K562 (cell line): ENCODE results near the gene KLC1. TPM values are rescaled to one million over a fixed set of nuclear protein-coding genes. Genes with fewer than 3 reads are reported as not detected.

Experiments
- ATAC-seq: fragments of 200-7000 bp; cut with Tn5 transposase; 3 replicates; pipeline ENCODE4 v1.9.1; 2020; ENCODE audit warnings: moderate library complexity
- BruUV-seq: library from RNA; stranded (reverse); fragments of 400-500 nt; replicated peaks from 2 replicates; lab custom pipeline; 2021; lab: Mats Ljungman, UMichigan
- CTCF ChIA-PET: fragments of 300-600 bp; formaldehyde crosslinking; extraction: SDS; loops from one replicate; lab custom pipeline; 2021; ENCODE audit warnings: low intra/inter-chr PET ratio; lab: Yijun Ruan, JAX
- POLR2A ChIA-PET: fragments of 300-600, 350-650 bp; sonication (Branson Sonifier 250); formaldehyde crosslinking; extraction: SDS; loops from one replicate; lab custom pipeline; 2021; ENCODE audit warnings: antibody characterized with exemption, inconsistent platforms; lab: Yijun Ruan, JAX
- DNase-seq, 4 experiments: peaks; one replicate each; pipeline versions ENCODE4 v3.0.0 to v3.0.0-alpha.2; 2011 to 2018; ENCODE audit warnings: low spot score in 3 of 4, mixed read lengths in 3 of 4; ENCODE audit errors: extremely low read depth in 1 of 4
- FAIRE-seq: peaks from 2 replicates; lab custom pipeline; 2011; peaks lifted over from hg19 to GRCh38; lab: Jason Lieb, UNC
- H2AFZ ChIP-seq: 2 replicates; pipeline ENCODE4 v1.6.0; 2011; ENCODE audit warnings: low read depth, low read length, control low read depth, inconsistent platforms
- H3K27ac ChIP-seq: fragments of 200-600 bp; 3 replicates; pipeline ENCODE4 v1.8.0; 2011; ENCODE audit warnings: low read depth, mild to moderate bottlenecking, control low read depth, inconsistent platforms, low read length, moderate library complexity, mixed read lengths; ENCODE audit errors: extremely low read depth
- H3K27me3 ChIP-seq, 2 experiments: fragments of 300-600 bp in 1 of 2; 2 replicates in 1 of 2; 3 replicates in 1 of 2; pipeline versions ENCODE4 v1.6.0 to v1.8.0; 2011; ENCODE audit warnings: inconsistent platforms in 2 of 2, low read length in 2 of 2, mild to moderate bottlenecking in 1 of 2, mixed read lengths in 1 of 2, moderate library complexity in 1 of 2; ENCODE audit not compliant: control insufficient read depth in 2 of 2, insufficient read depth in 2 of 2
- H3K36me3 ChIP-seq: fragments of 300-600 bp; 3 replicates; pipeline ENCODE4 v1.8.0; 2011; ENCODE audit warnings: mild to moderate bottlenecking, low read length, inconsistent platforms; ENCODE audit not compliant: control insufficient read depth, insufficient read depth
- H3K4me1 ChIP-seq, 2 experiments: fragments of 200-600 bp in 1 of 2; replicated peaks in 1 of 2; 2 replicates in 1 of 2; 3 replicates in 1 of 2; pipeline versions ENCODE4 v1.5.1 to v1.8.0; 2011; ENCODE audit warnings: inconsistent platforms in 2 of 2, low read length in 2 of 2, mild to moderate bottlenecking in 1 of 2, mixed read lengths in 1 of 2, moderate library complexity in 1 of 2; ENCODE audit not compliant: control insufficient read depth in 2 of 2, insufficient read depth in 2 of 2
- H3K4me2 ChIP-seq: 2 replicates; pipeline ENCODE4 v1.6.1; 2011; ENCODE audit warnings: low read length, control low read depth, inconsistent platforms, mixed read lengths; ENCODE audit not compliant: insufficient read depth
- H3K4me3 ChIP-seq: fragments of 200-600 bp; sonication (generic), shearing (Covaris generic); 2 replicates; pipeline ENCODE4 v1.5.1; 2016; ENCODE audit warnings: control low read depth, inconsistent platforms
- H3K79me2 ChIP-seq: fragments of 200-600 bp; 3 replicates; pipeline ENCODE4 v1.8.0; 2011; ENCODE audit warnings: low read length, inconsistent platforms; ENCODE audit not compliant: control insufficient read depth, insufficient read depth
- H3K9ac ChIP-seq, 2 experiments: 2 replicates each; pipeline versions ENCODE4 v1.6.0 to v1.6.1; 2011; ENCODE audit warnings: low read depth in 2 of 2, low read length in 2 of 2, control low read depth in 1 of 2, inconsistent platforms in 1 of 2, mild to moderate bottlenecking in 1 of 2, mixed read lengths in 1 of 2; ENCODE audit not compliant: insufficient read depth in 1 of 2
- H3K9me1 ChIP-seq: one replicate; pipeline ENCODE4 v1.6.0; 2011; ENCODE audit warnings: inconsistent platforms, mild to moderate bottlenecking, low read length, moderate library complexity; ENCODE audit not compliant: control insufficient read depth, insufficient read depth
- H3K9me3 ChIP-seq: replicated peaks from 2 replicates; pipeline ENCODE4 v1.5.1; 2011; ENCODE audit warnings: low read depth, low read length, inconsistent platforms; ENCODE audit not compliant: control insufficient read depth, insufficient read depth
- H4K20me1 ChIP-seq: replicated peaks from 2 replicates; pipeline ENCODE4 v1.6.1; 2011; ENCODE audit warnings: low read length, inconsistent platforms, mixed read lengths; ENCODE audit not compliant: control insufficient read depth, insufficient read depth
- ARNT ChIP-seq, 2 experiments: fragments of 450-650 bp; IDR thresholded peaks; 2 replicates each; pipeline ENCODE4 v1.6.1; 2016; ENCODE audit warnings: mild to moderate bottlenecking in 1 of 2
- CREB3L1 ChIP-seq: fragments of 450-650 bp; IDR thresholded peaks from 2 replicates; pipeline ENCODE4 v1.6.1; 2014; ENCODE audit warnings: low read depth, mild to moderate bottlenecking, moderate library complexity, borderline replicate concordance
- ETV6 ChIP-seq, 3 experiments: fragments of 150-350 bp in 1 of 3; sonication (generic) in 1 of 3; formaldehyde crosslinking in 1 of 3; IDR thresholded peaks; 2 replicates each; pipeline versions ENCODE4 v1.6.1 to v1.8.0; 2014 to 2022; ENCODE audit warnings: borderline replicate concordance in 2 of 3, low read depth in 2 of 3, antibody characterized with exemption in 1 of 3, low read length in 1 of 3, mild to moderate bottlenecking in 1 of 3, missing genetic modification reagents in 1 of 3
- KLF13 ChIP-seq: fragments of 450-650 bp; IDR thresholded peaks from 2 replicates; pipeline ENCODE4 v1.6.1; 2016; ENCODE audit warnings: missing genetic modification characterization, low read depth, mild to moderate bottlenecking, missing compliant biosample characterization, moderate library complexity, borderline replicate concordance
- LCOR ChIP-seq: sonication (generic); formaldehyde crosslinking; IDR thresholded peaks from 2 replicates; pipeline ENCODE4 v1.8.0; 2022; ENCODE audit warnings: mild to moderate bottlenecking, missing genetic modification reagents
- MGA ChIP-seq: fragments of 450-650 bp; IDR thresholded peaks from 2 replicates; pipeline ENCODE4 v1.6.1; 2016; ENCODE audit warnings: mild to moderate bottlenecking, moderate library complexity
- NFYB ChIP-seq: IDR thresholded peaks from 2 replicates; pipeline ENCODE4 v1.6.1; 2011; ENCODE audit warnings: mild to moderate bottlenecking, moderate library complexity; ENCODE audit not compliant: insufficient read length; ENCODE audit errors: extremely low read depth
- PTRF ChIP-seq: fragments of 450-650 bp; IDR thresholded peaks from 2 replicates; pipeline ENCODE4 v1.6.1; 2016; ENCODE audit warnings: mild to moderate bottlenecking, missing genetic modification characterization, missing compliant biosample characterization
- PYGO2 ChIP-seq: fragments of 450-650 bp; IDR thresholded peaks from 2 replicates; pipeline ENCODE4 v1.6.1; 2016; ENCODE audit warnings: mild to moderate bottlenecking, missing genetic modification characterization, moderate library complexity, missing compliant biosample characterization
- SMARCC2 ChIP-seq: fragments of 450-650 bp; IDR thresholded peaks from 2 replicates; pipeline ENCODE4 v1.6.1; 2017; ENCODE audit warnings: antibody characterized with exemption, moderate library complexity, mild to moderate bottlenecking, low read depth
- WGBS: fragments of 100-300 bp; shearing (Covaris generic); methylation state at CpG from one replicate; pipeline ENCODE4 v1.1.6; 2016; ENCODE audit warnings: low coverage, mixed read lengths; ENCODE audit not compliant: insufficient coverage; ENCODE audit errors: missing lambda C conversion rate; 5-methylcytosine and 5-hydroxymethylcytosine counted together
- in situ Hi-C: fragments of 300-500 bp; cut with MboI; formaldehyde crosslinking; loops from 4 replicates; pipeline ENCODE4 v1.15.0; 2018; ENCODE audit warnings: inconsistent platforms, mixed read lengths
- intact Hi-C: fragments of 100-400 bp; cut with micrococcal nuclease; formaldehyde crosslinking; loops from 2 replicates; pipeline ENCODE4 v1.14.2; 2022
- polyA plus RNA-seq, 8 experiments: library from polyadenylated mRNA; depleted of rRNA in 4 of 8; stranded (reverse) in 5 of 8; unstranded in 3 of 8; fragments of >200 nt; fragmentation: Nextera tagmentation in 2 of 8; fragmentation: Illumina TruSeq in 1 of 8; extraction: Ambion mirVana in 2 of 8; extraction: Trizol in 1 of 8; gene quantifications; 2 replicates each; pipeline versions ENCODE4 v1.2.1 to v1.2.3, GENCODE V29; 2011 to 2014; ENCODE audit warnings: inconsistent platforms in 1 of 8, missing spikeins in 1 of 8
- total RNA-seq, 7 experiments: library from RNA; depleted of rRNA in 6 of 7; stranded (reverse); fragments of >200 nt in 6 of 7; fragmentation: Illumina TruSeq in 2 of 7; extraction: Trizol in 2 of 7; gene quantifications; 2 replicates each; pipeline versions ENCODE4 v1.2.1 to v1.2.3, GENCODE V29; 2011 to 2021; ENCODE audit warnings: low replicate concordance in 1 of 7

Gene KLC1
- total and polyA plus RNA-seq, 9 of the 15 experiments (the other 6 are each of a cell fraction or from before 2014, with no cell fraction given): 4.9 to 134 (median 54.8) TPM

GRCh38 chr14:103662591-103662990 lies 33.6 kb downstream of the KLC1 start:
- Histone ChIP-seq H3K27me3 (no peaks in the 10 kb centered on the region), H3K27ac (no peak overlapping the region), H3K9me3 (no peaks in the 10 kb centered on the region), H4K20me1 (no peaks in the 10 kb centered on the region), H2AFZ (no peak overlapping the region), H3K9ac (no peak overlapping the region), H3K4me2 (no peak overlapping the region), H3K9me1 (no peaks in the 10 kb centered on the region), H3K79me2 (no peaks in the 10 kb centered on the region), H3K36me3 (peaks cover 55% of the 10 kb centered on the region), H3K4me1 (no peaks in the 10 kb centered on the region), H3K4me3 (no peak overlapping the region)
- ChIA-PET CTCF (no interaction called here), POLR2A (no interaction called here)
- FAIRE-seq (no peak), ATAC-seq (no peak), DNase-seq (no peak)
- whole genome bisulfite sequencing: 95% methylated on average over 8 of the region's 17 CpGs
- intact Hi-C loops: no loop called here
- no TSS peak for BruUV-seq
- in situ Hi-C loops: no loop called here
- TF ChIP-seq ETV6 (IDR thresholded peaks at IDR 0.05; ENCODE audit: borderline replicate concordance in 1 of 2, low read depth in 2 of 2, low read length in 1 of 2) (no peak), ETV6 (CRISPR knock-in tag; IDR thresholded peaks at IDR 0.05; ENCODE audit: borderline replicate concordance) (no peak), MGA (no peak), ARNT (IDR thresholded peaks at IDR 0.05) (no peak), PTRF (tag) (no peak), PYGO2 (no peak), SMARCC2 (no peak), CREB3L1 (no peak), NFYB (no peak), LCOR (CRISPR knock-in tag) (no peak), KLF13 (no peak)
